ENCODE results near the gene SVIL.
"Not testable (repeated sequence)": the region's sequence is repeated elsewhere in the genome, so short reads cannot be mapped to it uniquely, and the experiment has no call there.

DNA sequence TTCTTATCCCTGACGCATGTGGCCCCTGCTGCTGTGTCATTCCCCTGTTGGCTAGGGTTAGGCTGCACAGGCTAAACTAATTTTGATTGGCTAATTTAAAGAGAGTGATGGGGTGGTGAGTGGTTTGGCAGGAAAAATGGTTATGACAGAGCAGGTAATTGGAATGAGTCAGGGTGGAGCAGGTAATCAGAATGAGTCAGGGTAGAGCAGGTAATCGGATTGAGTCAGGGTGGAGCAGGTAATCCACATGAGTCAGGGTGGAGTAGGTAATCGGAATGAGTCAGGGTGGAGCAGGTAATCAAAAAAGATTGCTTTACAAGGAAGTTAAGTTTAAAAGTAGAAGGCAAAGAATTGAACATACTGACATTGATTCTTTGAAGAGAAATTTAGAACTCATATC is 195.8 kb downstream of the SVIL start:
- TF ChIP-seq, protein P1, sequence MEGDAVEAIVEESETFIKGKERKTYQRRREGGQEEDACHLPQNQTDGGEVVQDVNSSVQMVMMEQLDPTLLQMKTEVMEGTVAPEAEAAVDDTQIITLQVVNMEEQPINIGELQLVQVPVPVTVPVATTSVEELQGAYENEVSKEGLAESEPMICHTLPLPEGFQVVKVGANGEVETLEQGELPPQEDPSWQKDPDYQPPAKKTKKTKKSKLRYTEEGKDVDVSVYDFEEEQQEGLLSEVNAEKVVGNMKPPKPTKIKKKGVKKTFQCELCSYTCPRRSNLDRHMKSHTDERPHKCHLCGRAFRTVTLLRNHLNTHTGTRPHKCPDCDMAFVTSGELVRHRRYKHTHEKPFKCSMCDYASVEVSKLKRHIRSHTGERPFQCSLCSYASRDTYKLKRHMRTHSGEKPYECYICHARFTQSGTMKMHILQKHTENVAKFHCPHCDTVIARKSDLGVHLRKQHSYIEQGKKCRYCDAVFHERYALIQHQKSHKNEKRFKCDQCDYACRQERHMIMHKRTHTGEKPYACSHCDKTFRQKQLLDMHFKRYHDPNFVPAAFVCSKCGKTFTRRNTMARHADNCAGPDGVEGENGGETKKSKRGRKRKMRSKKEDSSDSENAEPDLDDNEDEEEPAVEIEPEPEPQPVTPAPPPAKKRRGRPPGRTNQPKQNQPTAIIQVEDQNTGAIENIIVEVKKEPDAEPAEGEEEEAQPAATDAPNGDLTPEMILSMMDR (conservative IDR thresholded peaks at IDR 0.05) = not testable (repeated sequence)
- TF ChIP-seq ZFX (IDR thresholded peaks at IDR 0.05) = not testable (repeated sequence)

All from C4-2B (cell line).